Neural cell (in vitro differentiated cells): ENCODE results near the gene PWWP2B. TPM values are rescaled to one million over a fixed set of nuclear protein-coding genes. Genes with fewer than 3 reads are reported as not detected.

Source experiments
- H2AFZ ChIP-seq: fragments of 200-600, 300-800 bp; sonication (generic), shearing (Covaris generic); 2 replicates; pipeline ENCODE4 v1.6.0; 2014; ENCODE audit warnings: low read depth, mild to moderate bottlenecking, antibody characterized with exemption, low read length, moderate library complexity
- H3F3A ChIP-seq: fragments of 200-600 bp; shearing (Covaris generic); 2 replicates; pipeline ENCODE4 v1.6.1; 2016; ENCODE audit warnings: mild to moderate bottlenecking, moderate library complexity, mixed read lengths, antibody characterized with exemption, low read length; ENCODE audit not compliant: insufficient read depth, poor library complexity, severe bottlenecking
- H3K27ac ChIP-seq: fragments of 200-600, 300-800 bp; sonication (generic), shearing (Covaris generic); 2 replicates; pipeline ENCODE4 v1.5.1; 2014; ENCODE audit warnings: mild to moderate bottlenecking, low read length, moderate library complexity
- H3K27me3 ChIP-seq: fragments of 300-800, 200-600 bp; sonication (generic), shearing (Covaris generic); 2 replicates; pipeline ENCODE4 v1.6.0; 2014; ENCODE audit warnings: mild to moderate bottlenecking, low read depth, low read length, moderate library complexity; ENCODE audit not compliant: insufficient read depth
- H3K36me3 ChIP-seq: fragments of 300-800, 200-600 bp; sonication (generic), shearing (Covaris generic); 2 replicates; pipeline ENCODE4 v1.5.1; 2014; ENCODE audit warnings: mild to moderate bottlenecking, antibody characterized with exemption, low read length, moderate library complexity; ENCODE audit not compliant: insufficient read depth
- H3K4me2 ChIP-seq: fragments of 300-800, 200-600 bp; sonication (generic), shearing (Covaris generic); 2 replicates; pipeline ENCODE4 v1.6.0; 2014; ENCODE audit warnings: mild to moderate bottlenecking, low read length
- H3K4me3 ChIP-seq: fragments of 300-800, 200-600 bp; sonication (generic), shearing (Covaris generic); 2 replicates; pipeline ENCODE4 v1.5.1; 2014; ENCODE audit warnings: mild to moderate bottlenecking, low read length, moderate library complexity
- H3K79me2 ChIP-seq: fragments of 200-600 bp; shearing (Covaris generic); replicated peaks from 2 replicates; pipeline ENCODE4 v1.6.0; 2014; ENCODE audit warnings: mild to moderate bottlenecking, low read length, moderate library complexity; ENCODE audit not compliant: insufficient read depth
- H3K9ac ChIP-seq: fragments of 300-800, 200-600 bp; sonication (generic), shearing (Covaris generic); 2 replicates; pipeline ENCODE4 v1.6.1; 2016; ENCODE audit warnings: mild to moderate bottlenecking, low read length, mixed read lengths
- H3K9me2 ChIP-seq: fragments of 200-600 bp; shearing (Covaris generic); 2 replicates; pipeline ENCODE4 v1.6.1; 2016; ENCODE audit warnings: mild to moderate bottlenecking, low read length, mixed read lengths; ENCODE audit not compliant: insufficient read depth
- H3K9me3 ChIP-seq: fragments of 200-600, 300-800 bp; sonication (generic), shearing (Covaris generic); 2 replicates; pipeline ENCODE4 v1.6.1; 2016; ENCODE audit warnings: mild to moderate bottlenecking, mixed run types, low read length, moderate library complexity, mixed read lengths
- H4K20me1 ChIP-seq: fragments of 200-600 bp; shearing (Covaris generic); 2 replicates; pipeline ENCODE4 v1.6.1; 2016; ENCODE audit warnings: mild to moderate bottlenecking, mixed run types; ENCODE audit not compliant: insufficient read depth
- CTCF ChIP-seq: fragments of 450-650 bp; IDR thresholded peaks from 2 replicates; pipeline ENCODE4 v1.5.1; 2014; ENCODE audit warnings: antibody characterized with exemption, mild to moderate bottlenecking, moderate library complexity; ENCODE audit not compliant: poor library complexity, severe bottlenecking
- EP300 ChIP-seq: fragments of 450-650 bp; conservative IDR thresholded peaks from 2 replicates; pipeline ENCODE4 v1.6.1; 2014; ENCODE audit warnings: antibody characterized with exemption, mild to moderate bottlenecking, moderate library complexity; ENCODE audit not compliant: poor library complexity, severe bottlenecking
- EZH2 ChIP-seq: fragments of 200-600, 300-800 bp; shearing (Covaris generic), sonication (generic); IDR thresholded peaks from 2 replicates; pipeline ENCODE4 v1.6.1; 2014; ENCODE audit warnings: antibody characterized with exemption, low read length, borderline replicate concordance, mild to moderate bottlenecking; ENCODE audit not compliant: insufficient read depth, poor library complexity, severe bottlenecking
- MXI1 ChIP-seq: fragments of 450-650 bp; conservative IDR thresholded peaks from 2 replicates; pipeline ENCODE4 v1.6.1; 2014; ENCODE audit warnings: antibody characterized with exemption, mild to moderate bottlenecking; ENCODE audit not compliant: poor library complexity, severe bottlenecking
- POLR2AphosphoS5 ChIP-seq: IDR thresholded peaks from 2 replicates; pipeline ENCODE4 v1.6.1; 2012
- RAD21 ChIP-seq: fragments of 450-650 bp; conservative IDR thresholded peaks from 2 replicates; pipeline ENCODE4 v1.6.1; 2014; ENCODE audit warnings: antibody characterized with exemption, mild to moderate bottlenecking, moderate library complexity
- REST ChIP-seq: IDR thresholded peaks from 2 replicates; pipeline ENCODE4 v1.6.1; 2012; ENCODE audit warnings: borderline replicate concordance
- SMC3 ChIP-seq: fragments of 450-650 bp; conservative IDR thresholded peaks from 2 replicates; pipeline ENCODE4 v1.6.1; 2014; ENCODE audit warnings: antibody characterized with exemption, mild to moderate bottlenecking, moderate library complexity; ENCODE audit not compliant: poor library complexity
- TAF1 ChIP-seq: IDR thresholded peaks from 2 replicates; pipeline ENCODE4 v1.6.1; 2012; ENCODE audit warnings: low read depth
- polyA plus RNA-seq: library from polyadenylated mRNA; depleted of rRNA; stranded (reverse); fragments of >200 nt; gene quantifications from 2 replicates; pipeline ENCODE4 v1.2.3, GENCODE V29; 2014

Gene PWWP2B
- polyA plus RNA-seq, 1 donor from 2014 or later = 13.0 TPM

- Histone ChIP-seq H3K36me3 (no peaks in the 10 kb centered on the region), H3K27ac (no peak overlapping the region), H3K9ac (no peak overlapping the region), H3K79me2 (no peaks in the 10 kb centered on the region), H4K20me1 (no peaks in the 10 kb centered on the region), H3K9me2 (no peaks in the 10 kb centered on the region), H3K4me2 (no peak overlapping the region), H3K4me3 (no peak overlapping the region), H3K9me3 (no peaks in the 10 kb centered on the region), H2AFZ (no peak overlapping the region), H3K27me3 (no peaks in the 10 kb centered on the region), H3F3A (no peaks in the 10 kb centered on the region)
- TF ChIP-seq EP300 (no peak), SMC3 (no peak), RAD21 (no peak), POLR2AphosphoS5 (no peak), MXI1 (no peak), CTCF (no peak), TAF1 (no peak), REST (no peak), EZH2 (no peak)
These were observed 47.2 kb downstream of the PWWP2B start for GRCh38 chr10:132443983-132444876.

- H2AFZ ChIP-seq = no peak overlapping the region
- H3K4me2 ChIP-seq = no peak overlapping the region
- no peak overlapping the region for H3K27ac ChIP-seq
- H3K4me3 ChIP-seq = no peak overlapping the region
- no peaks in the 10 kb centered on the region for H3K27me3 ChIP-seq
- H3K9me2 ChIP-seq = no peaks in the 10 kb centered on the region
- H3F3A ChIP-seq = no peaks in the 10 kb centered on the region
- no peak overlapping the region for H3K9ac ChIP-seq
- no peaks in the 10 kb centered on the region for H3K36me3 ChIP-seq
- no peak for TF ChIP-seq EP300
- TF ChIP-seq TAF1 = no peak
- TF ChIP-seq MXI1 = no peak
- no peak for TF ChIP-seq EZH2
- no peak for TF ChIP-seq RAD21
- no peak for TF ChIP-seq CTCF
- TF ChIP-seq REST = no peak
- no peak for TF ChIP-seq SMC3
- TF ChIP-seq POLR2AphosphoS5 = no peak
- H4K20me1 ChIP-seq = no peaks in the 10 kb centered on the region
- no peaks in the 10 kb centered on the region for H3K79me2 ChIP-seq
- H3K9me3 ChIP-seq = no peaks in the 10 kb centered on the region
These were observed 47.9 kb downstream of the PWWP2B start for GRCh38 chr10:132444877-132445351.
